ENCODE measurements around the gene EPN2.

EPN2 gene

GRCh38 chr17:19307521-19307920, 70.4 kb downstream of the EPN2 start:
- in situ Hi-C loops (cut with HindIII; ENCODE audit: low sequenced_read_pairs): no loop called here

- in situ Hi-C loops (cut with HindIII; ENCODE audit: low sequenced_read_pairs): no loop called here
Observed at GRCh38 chr17:19308398-19308797, 71.2 kb downstream of the EPN2 start.

- in situ Hi-C loops (cut with HindIII; ENCODE audit: low sequenced_read_pairs): no loop called here
Observed at GRCh38 chr17:19309701-19310100, 72.5 kb downstream of the EPN2 start.

GRCh38 chr17:19310151-19310550, 73.0 kb downstream of the EPN2 start:
- in situ Hi-C loops (cut with HindIII; ENCODE audit: low sequenced_read_pairs): no loop called here

- in situ Hi-C loops (cut with HindIII; ENCODE audit: low sequenced_read_pairs): no loop called here
Observed at GRCh38 chr17:19311016-19311415, 73.8 kb downstream of the EPN2 start.

- in situ Hi-C loops (cut with HindIII; ENCODE audit: low sequenced_read_pairs): no loop called here
Observed at GRCh38 chr17:19311421-19312215, 74.5 kb downstream of the EPN2 start.

GRCh38 chr17:19312406-19312805, 75.2 kb downstream of the EPN2 start:
- in situ Hi-C loops (cut with HindIII; ENCODE audit: low sequenced_read_pairs): no loop called here

GRCh38 chr17:19313066-19313745, 76.0 kb downstream of the EPN2 start:
- in situ Hi-C loops (cut with HindIII; ENCODE audit: low sequenced_read_pairs): no loop called here

GRCh38 chr17:19313746-19314651, 76.8 kb downstream of the EPN2 start:
- in situ Hi-C loops (cut with HindIII; ENCODE audit: low sequenced_read_pairs): no loop called here

- in situ Hi-C loops (cut with HindIII; ENCODE audit: low sequenced_read_pairs): no loop called here
Observed at GRCh38 chr17:19315104-19315503, 77.9 kb downstream of the EPN2 start.

- in situ Hi-C loops (cut with HindIII; ENCODE audit: low sequenced_read_pairs): no loop called here
Observed at GRCh38 chr17:19316761-19317358, 79.7 kb downstream of the EPN2 start.

- in situ Hi-C loops (cut with HindIII; ENCODE audit: low sequenced_read_pairs): no loop called here
Observed at GRCh38 chr17:19317359-19318095, 80.4 kb downstream of the EPN2 start.

- in situ Hi-C loops (cut with HindIII; ENCODE audit: low sequenced_read_pairs): no loop called here
Observed at GRCh38 chr17:19318611-19319010, 81.4 kb downstream of the EPN2 start.

- in situ Hi-C loops (cut with HindIII; ENCODE audit: low sequenced_read_pairs): no loop called here
Observed at GRCh38 chr17:19319771-19320505, 82.8 kb downstream of the EPN2 start.

GRCh38 chr17:19320876-19321275, 83.7 kb downstream of the EPN2 start:
- in situ Hi-C loops (cut with HindIII; ENCODE audit: low sequenced_read_pairs): no loop called here

- in situ Hi-C loops (cut with HindIII; ENCODE audit: low sequenced_read_pairs): no loop called here
Observed at GRCh38 chr17:19321481-19322128, 84.4 kb downstream of the EPN2 start.

- in situ Hi-C loops (cut with HindIII; ENCODE audit: low sequenced_read_pairs): no loop called here
Observed at GRCh38 chr17:19322129-19322505, 85.0 kb downstream of the EPN2 start.

- in situ Hi-C loops (cut with HindIII; ENCODE audit: low sequenced_read_pairs): no loop called here
Observed at GRCh38 chr17:19322861-19323260, 85.7 kb downstream of the EPN2 start.

GRCh38 chr17:19325542-19325941, 88.4 kb downstream of the EPN2 start:
- in situ Hi-C loops (cut with HindIII; ENCODE audit: low sequenced_read_pairs): no loop called here
